NCI-H2107 treated with DMSO at 0.1 percent for 48 hours (cell line): ENCODE measurements around the gene WDCP.
"Not testable (repeated sequence)": the region's sequence is repeated elsewhere in the genome, so short reads cannot be mapped to it uniquely, and the experiment has no call there.

ENCODE experiments used
- DNase-seq: peaks from one replicate; lab custom pipeline; 2025; ENCODE audit not compliant: unreplicated experiment; lab: John Stamatoyannopoulos, UW

Gene WDCP

DNA sequence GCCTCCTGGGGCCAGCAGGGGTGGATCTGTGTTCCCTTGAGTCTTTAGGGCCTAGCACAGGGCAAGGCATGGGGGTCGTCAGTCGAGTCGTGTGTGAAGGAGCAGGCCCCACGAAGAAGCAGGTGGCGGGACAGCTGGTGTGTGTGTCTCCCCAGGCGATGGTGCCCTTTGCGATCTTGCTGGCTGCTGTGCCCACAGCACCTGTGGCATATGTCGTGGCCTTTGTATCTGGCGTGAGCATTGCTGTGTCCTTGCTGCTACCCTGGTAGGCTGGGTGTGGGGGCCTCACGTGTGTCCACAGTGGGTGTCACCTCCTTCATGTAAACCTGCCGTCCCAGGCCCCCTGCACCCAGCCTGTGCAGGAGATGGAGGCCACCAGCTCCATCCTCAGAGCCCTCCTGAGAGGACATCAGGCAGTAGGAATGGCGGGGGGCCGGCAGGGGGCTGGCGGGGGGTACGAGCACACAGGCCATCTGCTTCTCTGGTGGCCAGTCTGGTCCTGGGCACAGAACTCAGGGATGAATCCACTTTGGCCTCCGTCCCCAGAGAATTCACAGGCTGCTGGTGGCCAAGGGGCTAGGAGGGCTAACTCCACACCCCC, 24.1 kb downstream of the WDCP start:
- no peak for DNase-seq

- DNase-seq = no peak
These were observed 24.7 kb downstream of the WDCP start for GRCh38 chr2:24022324-24022974.

GRCh38 chr2:24021122-24021998, 25.8 kb downstream of the WDCP start:
- no peak for DNase-seq

DNA sequence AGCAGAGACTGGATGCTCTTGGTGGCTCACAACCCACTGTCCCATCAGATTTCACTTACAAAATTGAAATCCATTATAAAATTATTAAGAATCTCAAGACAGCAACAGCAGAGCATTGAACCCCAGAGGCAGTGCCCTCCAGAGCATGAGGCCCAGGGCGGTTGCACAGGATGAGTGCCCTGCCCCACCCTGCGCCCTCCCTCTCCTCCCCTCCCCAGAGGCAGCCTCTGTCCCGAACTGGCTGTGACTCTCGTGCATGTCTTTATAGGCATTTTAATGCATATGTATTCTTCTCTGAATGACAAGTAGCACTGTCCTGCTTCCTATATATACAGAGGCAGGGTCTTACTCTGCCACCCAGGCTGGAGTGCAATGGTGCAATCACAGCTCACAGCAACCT, 26.9 kb downstream of the WDCP start:
- DNase-seq = no peak

GRCh38 chr2:24019729-24020128, 27.5 kb downstream of the WDCP start:
- DNase-seq = no peak

DNA sequence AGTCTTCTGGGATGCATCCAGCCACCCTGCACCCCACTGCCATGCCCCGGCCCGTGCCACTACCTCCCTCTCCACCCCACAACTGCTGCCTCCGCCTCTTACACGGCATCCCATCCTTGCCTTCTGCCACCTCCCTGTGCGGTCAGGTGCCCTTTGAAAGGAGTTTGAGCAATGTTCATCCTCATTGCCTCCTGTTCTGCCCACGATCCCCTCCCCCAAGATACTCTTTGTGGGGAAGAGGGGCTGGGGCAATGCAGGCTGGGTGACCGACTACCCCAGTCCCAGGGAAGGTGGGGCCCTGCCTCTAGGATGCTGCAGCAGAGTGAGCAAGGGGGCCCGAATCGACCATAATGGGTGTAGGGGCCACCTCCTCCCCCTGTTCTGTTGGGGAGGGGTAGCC, 28.9 kb downstream of the WDCP start:
- no peak for DNase-seq

GRCh38 chr2:24017711-24018110, 29.5 kb downstream of the WDCP start:
- no peak for DNase-seq

DNA sequence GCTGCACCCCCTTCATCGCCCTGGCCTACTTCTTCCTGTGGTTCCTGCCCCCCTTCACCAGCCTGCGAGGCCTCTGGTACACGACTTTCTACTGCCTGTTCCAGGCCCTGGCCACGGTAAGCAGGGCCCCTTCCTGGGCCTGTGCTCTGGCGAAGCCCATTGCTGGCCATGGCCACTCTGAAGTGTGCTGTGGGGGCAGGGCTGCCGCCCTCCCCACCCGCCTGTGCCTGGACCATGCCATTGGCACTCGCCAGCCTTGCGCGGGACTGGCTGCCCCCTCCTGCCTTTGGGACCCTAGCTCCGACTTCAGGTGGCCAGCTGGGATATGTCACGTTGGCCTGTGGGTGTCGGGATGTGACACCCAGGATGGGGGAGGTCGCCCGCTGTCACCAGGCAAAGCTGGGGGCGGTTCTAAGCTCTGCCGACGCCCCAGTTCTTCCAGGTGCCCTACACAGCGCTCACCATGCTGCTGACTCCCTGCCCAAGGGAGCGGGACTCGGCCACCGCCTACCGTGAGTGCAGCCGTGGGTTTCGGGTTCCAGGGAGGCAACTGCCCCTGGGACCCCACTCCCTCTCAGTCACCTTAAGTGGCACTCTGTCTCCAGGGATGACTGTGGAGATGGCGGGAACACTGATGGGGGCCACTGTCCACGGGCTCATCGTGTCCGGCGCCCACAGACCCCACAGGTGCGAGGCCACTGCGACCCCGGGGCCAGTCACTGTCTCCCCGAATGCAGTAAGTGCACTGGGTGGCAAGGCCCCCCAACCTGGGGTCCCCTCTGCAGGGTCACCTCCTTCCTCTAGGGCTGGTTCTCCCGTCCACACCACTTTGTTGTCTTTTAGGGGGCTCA, 30.1 kb downstream of the WDCP start:
- DNase-seq = no peak

DNA sequence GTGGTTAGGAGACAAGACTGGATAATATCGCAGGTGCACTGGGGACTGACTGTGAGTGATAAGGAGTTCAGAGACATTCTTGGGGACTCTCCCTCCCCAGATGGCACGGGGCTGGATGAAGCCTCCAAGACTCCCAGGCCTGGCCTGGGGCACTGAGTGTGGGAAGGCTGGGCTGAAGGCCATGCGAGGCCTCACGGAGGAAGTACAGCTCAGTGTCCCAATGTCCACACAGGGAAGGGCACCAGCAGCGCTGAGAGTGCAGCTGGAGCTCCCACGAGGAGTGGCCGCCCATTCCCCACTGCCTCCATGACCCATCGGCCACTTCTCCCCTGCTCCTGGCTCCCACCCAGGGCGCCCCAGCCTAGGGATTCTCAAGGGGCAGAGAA, 30.8 kb downstream of the WDCP start:
- no peak for DNase-seq

- DNase-seq = no peak
These were observed 31.4 kb downstream of the WDCP start for GRCh38 chr2:24015562-24016375.

- not testable (repeated sequence) for DNase-seq
These were observed 32.3 kb downstream of the WDCP start for GRCh38 chr2:24014902-24015301.

DNA sequence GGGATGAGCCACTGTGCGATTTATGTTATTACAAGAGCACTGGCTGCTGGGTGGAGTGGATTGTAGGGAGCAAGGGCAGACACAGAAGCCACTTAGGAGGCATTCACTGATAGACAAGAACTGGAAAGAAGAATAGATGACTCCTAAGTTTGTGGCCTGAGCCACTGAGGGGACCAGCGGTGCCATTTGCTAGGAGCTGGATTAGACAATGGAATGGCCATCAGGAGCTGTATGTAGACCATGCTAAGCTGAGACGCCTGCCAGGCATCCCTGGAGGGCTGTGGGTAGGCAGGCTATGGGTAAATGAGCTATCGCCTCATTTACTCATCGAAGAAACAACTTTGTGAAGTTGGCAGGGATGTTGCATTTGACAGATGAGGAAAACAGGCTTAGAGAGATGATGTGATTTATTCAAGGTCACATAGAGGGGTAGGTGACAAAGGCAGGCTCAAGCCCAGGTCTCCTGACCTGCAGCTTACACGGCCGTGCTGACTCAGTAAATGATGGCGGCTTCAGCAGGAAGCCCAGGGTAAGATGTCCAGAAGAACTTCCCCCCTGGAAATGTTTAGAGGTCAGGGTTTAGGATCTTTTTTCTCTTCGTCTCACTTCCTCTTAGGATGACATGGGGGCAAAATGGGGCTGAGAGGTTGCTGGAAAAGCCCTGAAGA, 34.5 kb downstream of the WDCP start:
- no peak for DNase-seq

DNA sequence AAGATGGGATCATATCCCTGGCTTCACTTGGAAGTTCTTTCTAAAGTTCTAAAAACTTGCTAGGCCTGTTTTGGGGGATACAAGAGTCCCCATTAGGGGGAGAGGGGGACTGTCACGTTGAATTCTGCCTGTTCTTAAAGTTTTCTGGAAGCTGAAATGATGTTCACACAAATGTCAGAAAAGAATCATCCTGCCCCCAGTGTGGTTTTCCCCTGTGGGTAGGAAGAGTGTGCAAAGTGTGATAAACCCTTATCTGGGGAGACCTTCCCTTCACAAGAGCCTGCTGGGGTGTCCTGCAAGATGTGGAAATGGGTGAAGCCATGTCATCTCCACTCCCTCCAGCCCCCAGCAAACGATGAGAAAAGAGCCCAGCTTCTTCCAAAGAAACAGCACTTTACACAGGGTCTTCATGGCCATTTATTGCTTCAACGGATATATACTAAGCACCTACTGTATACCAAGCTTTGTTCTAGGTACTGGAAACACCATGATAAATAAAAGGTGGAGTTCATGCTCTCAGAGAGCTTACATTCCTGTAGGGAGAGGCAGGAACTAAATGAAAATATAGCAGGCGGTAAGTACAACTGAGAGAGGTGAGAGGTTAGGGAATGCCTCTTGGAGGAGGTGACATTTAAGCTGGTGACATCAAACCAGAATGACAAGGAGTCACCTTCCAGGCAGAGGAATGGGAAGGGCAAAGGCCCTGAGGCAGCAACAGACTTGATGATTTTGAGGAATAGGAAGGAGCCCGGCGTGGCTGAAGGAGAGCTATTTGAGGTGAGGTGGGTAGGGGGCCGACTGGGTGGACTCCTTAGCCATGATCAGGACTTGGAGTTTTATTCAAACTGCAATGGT, 35.7 kb downstream of the WDCP start:
- no peak for DNase-seq

DNA sequence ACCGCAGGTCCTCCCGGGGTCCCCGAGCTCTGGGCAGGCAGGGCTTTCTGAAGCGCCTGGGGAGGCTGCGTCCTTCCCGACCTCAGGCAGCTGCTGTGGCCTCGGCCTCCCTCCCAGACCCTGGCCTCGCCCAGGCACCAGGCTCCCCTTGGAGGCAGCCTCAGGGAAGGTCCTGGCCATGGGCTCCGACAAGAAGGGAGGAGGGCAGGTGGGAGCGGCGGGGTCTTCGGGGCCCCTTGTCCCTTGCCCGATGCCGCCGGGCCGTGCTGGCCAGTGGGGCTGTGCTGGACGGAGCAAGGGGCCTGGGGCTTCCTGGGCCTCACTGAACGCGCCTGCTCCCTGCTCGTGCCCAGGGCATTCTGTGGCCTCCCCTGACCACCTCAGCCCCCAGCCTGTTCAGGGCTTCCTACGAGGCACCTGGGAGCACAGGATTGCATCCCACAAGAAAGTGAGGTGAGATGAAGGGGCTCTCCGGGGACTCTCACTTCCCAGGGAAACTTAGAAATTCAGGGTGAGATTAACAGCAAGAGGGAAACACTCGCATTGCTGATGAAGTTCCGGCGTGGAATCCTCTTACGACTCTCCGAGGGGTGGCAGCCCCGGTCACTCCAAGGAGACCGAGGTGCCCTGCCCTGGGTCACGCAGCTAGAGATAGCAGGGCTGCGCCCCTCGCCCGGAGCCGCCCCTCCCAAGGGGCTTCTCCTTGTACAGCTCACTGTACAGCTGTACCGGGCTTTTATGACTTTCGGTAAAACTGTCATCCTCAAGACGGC, 36.5 kb downstream of the WDCP start:
- no peak for DNase-seq

DNA sequence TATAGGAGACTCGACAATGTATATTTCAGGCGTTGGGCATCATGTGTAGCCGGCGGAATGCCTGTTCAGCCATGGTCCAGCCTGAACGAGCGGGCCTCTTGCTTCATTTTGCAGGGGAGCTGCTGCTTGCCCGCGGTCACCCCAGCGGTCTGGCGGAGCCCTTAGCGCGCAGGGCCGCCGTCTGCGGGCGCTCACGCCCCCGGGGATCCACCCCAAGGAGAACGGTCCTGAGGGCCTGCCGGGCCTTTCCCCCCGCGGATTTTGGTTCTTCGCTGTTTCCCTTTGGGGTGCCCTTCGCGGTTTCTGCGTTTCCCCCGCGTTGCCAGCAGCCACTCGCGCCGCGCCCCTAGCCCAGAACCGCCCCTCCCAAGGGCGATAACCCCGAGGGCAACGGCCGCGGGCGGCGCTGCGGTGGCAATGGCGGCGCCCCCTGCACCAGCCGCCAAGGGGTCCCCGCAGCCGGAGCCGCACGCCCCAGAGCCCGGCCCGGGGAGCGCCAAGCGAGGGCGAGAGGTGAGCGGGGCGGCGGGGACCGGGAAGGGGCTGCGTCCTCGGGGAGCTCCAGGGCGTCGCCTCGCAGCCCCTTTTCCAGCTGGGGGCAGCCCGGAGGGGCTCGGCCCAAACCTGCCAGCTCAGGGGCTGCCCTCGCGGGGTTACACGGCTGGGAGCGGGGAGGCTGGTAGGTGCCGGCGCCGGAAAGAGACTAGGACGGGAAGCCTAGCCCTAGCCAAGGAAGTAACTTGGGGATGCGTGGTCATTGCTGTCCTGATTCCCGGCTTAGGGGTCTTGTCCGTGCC, 37.3 kb downstream of the WDCP start, which contains the start of gene MFSD2B:
TSS of gene MFSD2B (plus strand) at position 406 of the 797 bp plus-strand sequence. CDS start at position 418, 12 bp downstream.
- no peak for DNase-seq

DNA sequence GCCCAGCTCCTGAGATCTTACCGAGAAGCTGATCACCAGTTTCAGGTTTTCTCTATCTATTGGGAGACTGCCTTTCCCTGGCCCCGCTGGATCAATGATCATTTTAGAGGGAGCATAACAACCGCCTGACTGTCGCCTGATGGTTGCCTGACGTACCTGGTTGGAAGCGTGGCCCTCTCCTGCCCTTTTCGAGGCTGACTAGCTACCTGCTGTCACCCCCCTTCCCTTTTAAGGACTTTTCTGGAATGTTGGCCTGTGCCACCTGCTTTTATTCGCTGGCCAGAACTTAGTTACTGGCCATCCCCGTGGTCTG, 37.9 kb downstream of the WDCP start:
- no peak for DNase-seq

DNA sequence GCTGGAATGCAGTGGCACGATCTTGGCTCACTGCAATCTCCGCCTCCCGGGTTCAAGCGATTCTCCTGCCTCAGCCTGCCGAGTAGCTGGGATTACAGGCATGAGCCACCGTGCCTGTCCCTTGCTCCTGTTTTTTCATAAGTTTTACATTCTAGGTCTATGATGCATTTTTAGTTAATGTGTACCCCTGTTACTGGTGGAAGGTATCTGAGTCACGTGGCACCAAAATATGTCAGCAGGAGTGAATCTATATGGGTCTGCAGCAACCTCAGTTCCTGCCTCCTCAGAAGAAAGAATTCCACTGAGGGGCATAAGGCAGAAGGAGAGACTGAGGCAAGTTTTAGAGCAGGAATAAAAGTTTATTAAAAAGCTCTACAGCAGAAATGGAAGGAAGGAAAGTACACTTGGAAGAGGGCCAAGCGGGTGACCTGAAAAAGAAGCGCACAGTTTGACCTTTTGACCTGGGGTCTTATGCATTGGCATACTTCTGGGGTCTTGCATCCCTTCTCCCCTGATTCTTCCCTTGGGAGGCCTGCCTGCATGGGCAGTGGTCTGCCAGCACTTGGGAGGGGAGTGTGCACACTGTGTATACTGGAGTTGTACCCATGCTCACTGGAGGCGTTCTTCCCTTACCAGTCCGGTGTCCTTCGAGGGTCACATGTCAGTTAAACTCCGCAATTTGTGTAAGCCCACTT, 38.4 kb downstream of the WDCP start:
- DNase-seq = no peak
